GM19372 (cell line): Measurements from ENCODE around the gene CDC25A.

Experiments
- ATAC-seq: cut with Tn5 transposase; IDR thresholded peaks from one replicate; pipeline ENCODE4 v1.9.1; 2021; ENCODE audit warnings: mild to moderate bottlenecking, low read depth, moderate library complexity; ENCODE audit not compliant: unreplicated experiment

The CDC25A gene

GRCh38 chr3:48143567-48143966, 44.6 kb downstream of the CDC25A start:
- ATAC-seq, result no peak

- ATAC-seq, result no peak
Measured at GRCh38 chr3:48142316-48142870, 45.8 kb downstream of the CDC25A start.

GRCh38 chr3:48141604-48142137, 46.5 kb downstream of the CDC25A start:
- no peak for ATAC-seq

GRCh38 chr3:48140936-48141603, 47.1 kb downstream of the CDC25A start:
- ATAC-seq, result no peak

DNA sequence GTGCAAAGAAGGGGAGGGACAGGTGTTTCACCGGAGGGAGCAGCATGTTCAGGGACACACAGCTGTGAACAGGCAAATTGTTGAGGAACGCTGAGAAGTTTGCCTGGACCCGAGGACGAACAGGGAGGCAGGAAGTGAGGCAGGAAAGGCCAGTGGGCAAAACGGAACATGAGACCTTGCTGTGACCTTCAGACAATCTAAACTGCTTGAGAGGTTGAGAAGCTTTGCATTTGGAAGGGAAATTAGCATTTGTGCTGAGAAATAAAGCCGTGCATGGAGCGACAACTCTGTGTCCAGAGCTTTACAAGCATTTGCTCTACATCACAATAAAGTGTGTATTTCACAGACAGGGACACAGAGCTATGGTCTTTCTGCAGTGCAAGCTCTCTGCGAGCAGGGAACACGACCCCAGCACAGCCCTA, 47.9 kb downstream of the CDC25A start:
- ATAC-seq, result no peak

DNA sequence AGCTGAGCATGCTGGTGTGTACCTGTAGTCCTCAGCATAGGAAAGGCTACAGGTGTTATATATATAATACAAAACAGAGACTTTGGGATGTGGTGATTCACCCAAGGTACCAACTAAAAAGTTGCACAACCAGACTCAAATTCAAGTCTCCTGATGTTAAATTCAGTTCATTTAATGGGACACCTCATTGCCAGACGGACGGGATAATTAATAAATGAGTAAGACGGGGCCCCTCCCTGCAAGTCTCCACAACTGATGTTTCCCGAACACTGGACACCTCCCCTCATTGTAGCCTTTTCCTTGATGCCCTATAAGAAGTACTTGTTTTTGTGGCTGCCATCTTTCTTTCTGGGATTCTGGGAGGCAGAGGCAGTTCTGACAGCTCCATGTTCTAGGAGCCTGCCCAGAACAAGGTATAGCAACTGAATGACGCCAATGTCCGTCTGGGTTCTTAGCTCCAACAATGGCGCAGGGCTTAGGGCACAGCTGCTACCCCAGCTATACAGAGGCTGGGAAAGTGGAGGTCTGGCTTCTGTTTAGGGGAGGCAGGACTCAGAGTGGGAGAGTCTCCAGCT, 50.7 kb downstream of the CDC25A start:
- ATAC-seq, result no peak

- no peak for ATAC-seq
Measured at GRCh38 chr3:48135552-48136495, 52.4 kb downstream of the CDC25A start.

GRCh38 chr3:48130321-48130904, 57.8 kb downstream of the CDC25A start:
- ATAC-seq, result no peak

- no peak for ATAC-seq
Measured at GRCh38 chr3:48129921-48130320, 58.3 kb downstream of the CDC25A start.

DNA sequence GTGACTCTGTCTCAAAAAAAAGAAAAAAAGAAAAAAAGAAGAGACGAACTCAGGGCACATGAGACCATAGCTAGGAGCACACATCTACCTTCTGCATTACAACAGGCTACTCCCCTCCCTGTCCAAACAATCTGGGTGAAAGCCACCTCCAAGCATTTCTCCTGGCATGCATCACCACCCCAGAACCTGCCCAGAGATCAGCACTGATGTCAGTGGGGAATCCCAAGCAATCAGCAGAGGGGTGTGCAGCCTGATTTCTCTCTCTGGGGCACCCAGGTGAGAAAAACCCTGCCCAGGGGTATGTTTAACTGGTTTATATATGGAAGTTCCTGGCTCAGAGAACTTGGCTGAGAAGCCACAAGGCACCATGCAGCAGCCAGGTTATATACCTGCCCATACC, 59.4 kb downstream of the CDC25A start:
- no peak for ATAC-seq

DNA sequence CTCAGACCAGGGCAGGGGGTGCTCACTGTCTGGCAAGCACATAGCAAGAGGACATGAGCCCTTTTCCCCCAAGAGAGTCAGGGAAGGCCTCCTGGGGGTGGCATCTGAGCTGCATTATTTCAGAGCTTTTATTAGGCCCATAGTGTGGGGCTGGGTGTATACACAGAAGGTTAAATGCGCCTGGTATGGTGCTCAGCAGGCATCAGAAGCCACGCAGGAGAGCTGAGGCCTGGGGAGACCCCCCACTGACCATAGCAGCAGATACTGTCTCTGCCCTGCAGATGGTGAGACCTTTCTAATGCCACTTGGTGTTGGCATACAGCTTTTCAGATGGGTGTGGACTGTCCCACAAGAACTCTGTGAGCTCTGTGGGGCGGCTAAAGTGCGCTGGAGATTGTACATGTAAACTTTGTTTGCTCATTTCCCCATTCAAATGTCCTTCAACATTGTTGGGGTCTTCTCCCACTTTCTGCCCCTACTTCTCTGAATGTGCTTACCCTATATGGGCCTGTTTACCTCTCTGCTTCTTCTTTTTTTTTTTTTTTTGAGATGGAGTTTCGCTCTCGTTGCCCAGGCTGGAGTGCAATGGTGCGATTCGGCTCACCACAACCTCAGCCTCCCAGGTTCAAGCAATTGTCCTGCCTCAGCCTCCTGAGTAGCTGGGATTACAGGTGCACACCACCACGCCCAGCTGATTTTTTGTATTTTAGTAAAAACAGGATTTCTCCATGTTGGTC, 62.2 kb downstream of the CDC25A start:
- no peak for ATAC-seq

DNA sequence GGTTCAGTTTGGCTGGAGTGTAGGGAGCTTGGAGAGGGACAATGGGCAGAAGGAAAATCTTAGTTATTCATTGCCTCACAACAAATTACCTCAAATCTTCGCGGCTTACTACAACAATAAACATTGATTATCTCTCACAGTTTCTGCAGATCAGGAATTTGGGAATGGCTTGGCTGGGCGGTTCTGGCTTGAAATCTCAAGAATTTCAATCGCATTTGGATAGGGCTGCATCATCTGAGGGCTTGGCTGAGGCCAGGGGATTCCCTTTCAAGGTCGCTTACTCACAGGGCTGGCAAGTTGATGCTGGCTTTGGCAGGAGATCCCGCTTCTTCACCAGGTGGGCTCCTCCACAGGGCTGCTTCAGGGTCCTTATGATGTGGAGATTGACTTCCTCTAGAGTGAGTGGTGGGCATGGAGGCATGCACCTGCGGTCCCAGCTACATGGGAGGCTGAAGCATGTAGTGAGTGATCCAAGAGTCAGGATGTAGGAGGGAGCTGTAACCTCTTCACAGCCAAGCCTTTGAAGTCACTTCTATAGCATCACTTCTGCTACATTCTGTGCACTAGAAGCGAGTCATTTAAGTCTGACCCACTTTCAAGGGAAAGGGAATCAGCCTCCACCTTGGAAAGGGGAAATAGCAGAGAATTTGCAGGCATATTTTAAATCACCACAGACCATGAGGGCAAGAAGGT, 63.1 kb downstream of the CDC25A start:
- ATAC-seq, result no peak

- ATAC-seq, result no peak
Measured at GRCh38 chr3:48123346-48123745, 64.9 kb downstream of the CDC25A start.

DNA sequence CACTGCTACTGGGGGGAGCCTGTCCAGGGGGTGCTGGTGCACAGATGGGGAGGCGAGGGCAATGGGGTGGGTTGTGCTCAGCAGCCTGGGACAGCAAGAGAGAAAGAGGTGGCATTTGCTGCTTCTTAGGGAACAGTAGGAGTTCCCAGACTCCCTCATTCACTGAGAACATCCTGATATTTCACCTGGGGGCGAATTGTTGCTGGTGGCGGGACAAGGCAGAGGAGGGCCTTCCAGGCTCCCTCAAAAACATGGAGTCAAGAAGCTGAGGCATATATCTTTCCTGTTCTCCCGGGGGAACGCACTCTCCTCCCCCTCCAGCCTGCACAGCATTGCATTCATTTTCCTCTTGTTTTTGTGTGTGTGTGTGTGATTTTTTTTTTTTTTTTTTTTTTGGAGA, 65.7 kb downstream of the CDC25A start:
- no peak for ATAC-seq

DNA sequence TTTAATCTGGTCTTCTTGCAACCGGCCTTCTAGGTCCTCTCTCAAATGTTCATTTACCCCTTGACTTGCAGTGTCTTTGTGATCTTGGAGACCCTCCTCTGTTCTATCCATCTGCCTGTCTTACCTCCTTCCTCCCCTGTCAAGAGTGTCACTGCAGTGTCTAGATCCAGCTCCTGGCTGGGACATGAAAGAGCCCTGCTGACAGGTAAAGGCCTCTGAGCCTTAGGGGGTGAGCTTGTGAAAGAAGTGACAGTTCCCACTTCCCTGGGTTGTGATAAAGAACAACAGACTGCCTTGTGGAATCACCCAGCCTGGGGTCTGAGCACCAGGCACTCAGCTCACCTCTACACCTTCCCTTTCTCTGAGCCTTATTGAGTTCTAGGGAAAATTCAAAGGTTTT, 68.0 kb downstream of the CDC25A start:
- ATAC-seq, result no peak

- ATAC-seq, result no peak
Measured at GRCh38 chr3:48119505-48120193, 68.6 kb downstream of the CDC25A start.

DNA sequence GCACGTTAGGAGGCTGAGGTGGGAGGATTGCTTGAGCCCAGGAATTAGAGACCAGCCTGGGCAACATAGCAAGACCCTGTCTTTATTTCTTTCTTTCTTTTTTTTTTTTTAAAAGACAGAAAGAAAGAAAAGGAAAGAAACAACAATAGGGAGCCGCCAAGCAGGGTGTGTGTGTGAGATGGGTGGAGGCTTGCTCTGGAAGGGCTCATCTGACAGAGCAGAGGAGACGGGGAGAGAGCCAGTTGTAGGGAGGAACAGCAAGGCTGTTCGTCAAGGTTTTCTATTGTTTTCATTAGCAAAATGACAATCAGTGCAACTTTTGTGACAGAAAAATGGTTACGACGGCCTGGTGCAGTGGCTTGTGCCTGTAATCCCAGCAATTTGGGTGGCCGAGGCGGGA, 69.3 kb downstream of the CDC25A start:
- no peak for ATAC-seq

- ATAC-seq, result no peak
Measured at GRCh38 chr3:48118322-48118721, 69.9 kb downstream of the CDC25A start.

DNA sequence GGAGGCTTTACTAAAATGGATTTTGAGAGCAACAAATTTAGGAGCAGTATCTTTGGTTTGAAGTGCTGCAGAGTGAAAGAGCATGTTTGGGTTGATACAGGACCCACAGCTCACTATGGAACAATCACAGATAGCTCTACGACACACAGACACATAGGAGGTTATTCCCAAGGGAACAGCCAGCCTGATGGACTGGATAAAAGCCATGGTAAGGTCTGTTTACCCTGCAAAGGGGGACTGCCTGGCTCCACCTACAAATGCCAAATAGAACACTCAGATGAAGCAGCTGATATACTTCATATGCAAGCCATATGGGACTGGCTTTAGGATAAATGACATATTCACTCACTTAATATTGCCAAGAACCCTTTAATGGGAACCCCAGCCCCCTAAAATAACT, 75.4 kb downstream of the CDC25A start:
- no peak for ATAC-seq
